HG03432 (cell line): ENCODE results near the gene NIPAL1.
A peak's percentile ranks its signal among the peaks of the same experiment; 100 is the strongest.
"Not testable (repeated sequence)": the region's sequence is repeated elsewhere in the genome, so short reads cannot be mapped to it uniquely, and the experiment has no call there.

ENCODE experiments used
- ATAC-seq: cut with Tn5 transposase; IDR thresholded peaks from one replicate; pipeline ENCODE4 v1.9.1; 2021; ENCODE audit warnings: mild to moderate bottlenecking, moderate library complexity; ENCODE audit not compliant: unreplicated experiment

The NIPAL1 gene

DNA sequence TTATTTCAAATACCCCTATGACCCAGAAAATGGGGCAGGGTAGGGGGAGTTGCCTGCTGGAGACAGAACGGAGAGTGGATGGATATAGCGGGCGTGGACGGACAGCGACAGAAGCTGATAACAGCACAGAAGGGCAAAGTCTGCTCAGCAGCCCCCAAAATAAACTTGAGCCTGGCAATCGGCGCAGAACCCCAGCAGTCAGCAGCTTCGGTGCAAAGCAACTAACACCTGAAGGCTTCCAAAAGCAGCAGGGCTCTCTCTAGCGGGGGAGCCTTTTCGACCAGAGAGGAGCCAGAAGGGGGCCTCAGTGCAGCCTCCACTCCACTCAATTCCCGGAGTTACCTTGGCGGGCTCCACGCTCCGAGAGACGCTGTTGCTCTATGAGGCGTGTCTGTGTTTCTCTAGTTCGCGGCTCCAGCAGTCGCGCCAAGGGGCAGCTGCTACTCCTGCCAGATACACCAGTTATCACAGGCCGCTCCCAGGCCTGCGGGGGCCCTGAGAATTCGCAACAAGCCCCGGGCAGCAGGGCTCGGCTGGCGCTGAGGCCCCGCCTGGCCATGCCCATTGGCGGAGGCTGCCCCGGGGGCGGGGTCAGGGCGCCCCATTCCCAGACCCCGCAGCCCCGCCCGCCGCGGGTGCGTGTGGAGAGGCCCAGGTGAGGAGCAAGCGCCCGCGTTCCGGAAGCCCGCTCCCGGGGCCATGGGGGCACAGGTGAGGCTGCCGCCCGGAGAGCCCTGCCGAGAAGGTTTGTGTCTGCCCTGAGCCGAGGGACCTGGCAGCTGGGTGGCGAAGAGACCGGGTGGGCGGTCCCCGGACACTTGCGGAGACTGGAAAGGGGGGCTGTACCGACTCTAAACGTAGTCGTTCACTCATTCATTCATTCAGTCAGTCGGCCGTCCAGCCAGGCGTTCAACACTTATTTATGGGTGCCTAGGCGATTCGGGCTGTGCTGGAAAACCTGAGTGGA is at the start of gene NIPAL1, which contains the start of gene CNGA1:
TSS of gene NIPAL1 (plus strand) at position 632 of the 967 bp plus-strand sequence. CDS start at position 700, 68 bp downstream.
TSS of gene CNGA1 (minus strand) at position 541 of the 967 bp plus-strand sequence. CDS start 63,992 bp downstream, outside the sequence.
- peak; percentile 96 for ATAC-seq

DNA sequence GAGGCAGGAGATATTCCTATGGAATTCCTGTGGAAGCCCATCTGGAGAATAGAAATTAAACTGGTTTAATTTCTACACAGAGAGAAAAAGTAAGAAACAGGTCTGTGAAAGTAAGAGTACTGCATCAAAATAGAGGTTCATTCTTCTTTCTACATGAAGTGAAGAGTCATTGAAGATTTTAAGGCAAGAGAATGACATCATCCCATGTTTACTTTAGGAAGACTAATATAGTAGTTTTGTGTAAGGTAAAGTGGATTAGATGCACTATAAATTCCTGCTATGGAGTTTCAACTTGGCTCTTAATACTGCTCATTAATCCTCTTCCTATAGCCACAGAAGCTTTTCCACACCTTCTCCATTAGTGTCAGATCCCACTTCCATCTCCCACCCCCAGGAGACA is 47.7 kb upstream of the NIPAL1 start:
- no peak for ATAC-seq

DNA sequence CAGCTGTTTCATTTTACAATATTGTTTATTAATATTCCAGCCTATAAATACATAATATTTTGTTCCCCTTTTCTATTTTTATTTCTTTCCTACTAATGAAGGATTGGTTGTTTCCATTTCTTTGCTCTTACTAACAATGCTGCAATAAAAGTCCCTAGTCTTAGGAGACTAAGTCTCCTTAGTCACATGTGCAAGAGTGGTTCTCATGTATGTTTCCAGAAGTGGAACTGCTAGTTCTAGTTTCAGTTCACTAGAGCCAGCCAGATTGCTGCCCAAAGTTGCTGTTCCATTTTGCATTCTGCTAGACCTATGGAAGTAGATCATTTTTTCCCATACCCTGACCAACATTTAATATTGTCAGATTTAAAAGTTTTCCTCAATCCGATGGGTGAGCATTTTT is 44.4 kb upstream of the NIPAL1 start:
- peak; percentile 93 for ATAC-seq

DNA sequence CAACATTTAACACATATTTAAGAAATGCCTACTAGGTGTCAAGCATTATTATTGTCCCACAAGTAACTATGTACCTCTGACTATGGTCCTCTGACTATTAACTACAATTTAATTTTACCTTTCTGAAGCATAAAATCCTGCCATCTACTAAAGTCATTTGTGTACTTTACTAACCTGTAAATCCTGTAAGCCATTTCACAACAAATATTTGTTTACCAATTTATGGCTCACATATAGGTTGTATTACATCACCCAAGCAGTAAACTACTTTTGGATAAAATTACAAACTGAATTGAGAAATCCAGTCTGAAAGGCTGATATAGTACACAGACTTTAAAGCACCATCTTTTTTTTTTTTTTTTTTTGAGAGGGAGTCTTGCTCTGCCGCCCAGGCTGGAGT is 43.9 kb upstream of the NIPAL1 start:
- ATAC-seq: no peak

DNA sequence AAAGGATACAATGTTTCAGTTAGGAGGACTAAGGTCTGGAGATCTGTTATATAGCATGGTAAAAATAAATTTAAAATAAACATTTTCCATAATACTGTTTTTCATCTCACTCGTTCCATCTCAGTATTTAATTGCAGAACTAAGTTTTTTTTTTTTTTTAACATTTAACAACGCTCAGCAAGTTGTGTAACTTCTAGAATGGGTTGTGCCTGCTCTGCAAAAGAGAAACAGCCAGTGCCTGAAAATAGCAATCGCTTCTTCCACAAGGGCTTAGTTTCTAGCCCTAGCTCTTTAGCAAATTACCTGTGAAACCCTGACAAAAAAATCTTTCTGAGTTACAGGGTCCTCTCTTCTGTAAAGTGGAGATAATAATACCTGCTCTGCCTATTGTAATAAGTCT is 42.0 kb upstream of the NIPAL1 start:
- no peak for ATAC-seq

DNA sequence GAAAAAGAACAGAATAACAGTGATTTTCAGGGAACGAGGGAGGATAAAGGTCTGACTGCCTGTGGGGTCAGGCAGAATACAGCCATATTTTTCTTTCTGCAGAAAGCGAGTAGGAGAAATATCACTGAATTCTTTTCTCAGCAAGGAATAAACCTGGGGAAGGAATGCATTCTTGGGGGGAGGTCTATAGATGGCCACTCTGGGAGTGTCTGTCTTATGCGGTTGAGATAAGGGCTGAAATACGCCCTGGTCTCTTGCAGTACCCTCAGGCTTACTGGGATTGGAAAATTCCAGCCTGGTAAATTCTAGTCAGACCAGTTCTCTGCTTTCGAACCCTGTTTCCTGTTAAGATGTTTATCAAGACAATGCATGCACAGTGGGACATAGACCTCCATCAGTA is 26.4 kb upstream of the NIPAL1 start:
- ATAC-seq: no peak

DNA sequence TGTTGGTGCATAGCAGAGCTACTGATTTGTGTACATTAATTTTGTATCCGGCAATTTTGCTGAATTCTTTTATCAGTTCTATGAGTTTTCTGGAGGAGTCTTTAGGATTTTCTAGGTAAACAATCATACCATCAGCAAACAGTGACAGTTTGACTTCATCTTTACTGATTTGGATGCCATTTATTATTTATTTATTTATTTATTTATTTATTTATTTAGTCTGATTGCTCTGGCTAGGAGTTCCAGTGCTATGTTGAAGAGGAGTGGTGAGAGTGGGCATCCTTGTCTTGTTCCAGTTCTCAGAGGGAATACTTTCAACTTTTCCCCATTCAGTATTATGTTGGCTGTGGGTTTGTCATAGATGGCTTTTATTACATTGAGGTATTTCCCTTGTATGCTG is 24.1 kb upstream of the NIPAL1 start:
- not testable (repeated sequence) for ATAC-seq

DNA sequence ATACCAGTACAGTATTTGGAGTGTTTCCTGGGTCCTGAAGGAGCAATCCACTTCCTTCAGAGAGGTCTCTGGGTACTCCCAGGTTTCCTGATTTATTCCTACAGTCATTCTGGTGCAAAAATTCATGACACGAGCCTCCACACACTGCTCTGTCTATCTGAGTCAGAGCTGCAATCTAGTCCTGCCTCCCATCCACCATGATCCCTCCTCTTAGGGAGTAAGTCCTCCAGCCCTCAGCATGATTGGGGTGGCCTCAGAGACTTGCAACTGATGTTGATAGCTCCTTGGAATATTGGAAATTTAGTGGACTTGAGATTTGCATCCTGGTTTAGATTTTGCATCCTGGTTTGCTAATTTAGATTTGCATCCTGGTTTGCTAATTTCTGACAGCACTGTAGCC is 20.6 kb upstream of the NIPAL1 start:
- no peak for ATAC-seq

DNA sequence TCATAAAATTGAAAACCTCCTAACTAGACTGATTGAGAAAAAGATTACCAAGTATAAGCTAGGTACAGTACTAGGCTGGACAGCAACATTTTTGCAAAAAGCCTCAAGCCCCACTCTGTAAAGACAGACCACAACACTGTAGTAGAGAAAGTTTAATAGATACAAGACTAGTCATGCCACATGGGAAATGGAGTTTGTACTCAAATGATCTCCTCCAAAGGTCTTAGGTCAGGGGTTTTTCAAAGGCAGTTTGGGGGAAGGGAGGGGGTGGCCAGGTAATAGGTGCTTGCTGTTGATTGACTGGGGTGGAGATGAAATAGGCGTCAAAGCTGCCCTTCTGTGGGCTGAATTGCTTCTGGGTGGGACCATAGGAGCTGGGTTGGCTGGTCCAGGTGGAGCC is 14.3 kb upstream of the NIPAL1 start:
- ATAC-seq: no peak

DNA sequence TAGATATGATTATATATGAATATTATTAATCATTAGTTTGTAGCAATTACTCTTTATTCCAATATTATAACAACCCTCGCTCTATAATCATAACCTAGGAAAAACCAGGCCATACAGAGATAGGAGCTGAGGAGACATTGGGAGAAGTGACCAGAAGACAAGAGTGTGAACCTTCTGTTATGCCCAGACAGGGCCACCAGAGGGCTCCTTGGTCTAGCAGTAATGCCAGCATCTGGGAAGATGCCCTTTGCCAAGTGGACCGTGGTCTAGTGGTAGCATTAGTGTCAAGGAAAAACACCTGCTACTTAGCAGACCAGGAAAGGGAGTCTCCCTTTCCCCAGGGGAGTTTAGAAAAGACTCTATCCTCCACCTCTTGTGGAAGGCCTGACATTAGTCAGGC is 13.0 kb upstream of the NIPAL1 start:
- not testable (repeated sequence) for ATAC-seq

DNA sequence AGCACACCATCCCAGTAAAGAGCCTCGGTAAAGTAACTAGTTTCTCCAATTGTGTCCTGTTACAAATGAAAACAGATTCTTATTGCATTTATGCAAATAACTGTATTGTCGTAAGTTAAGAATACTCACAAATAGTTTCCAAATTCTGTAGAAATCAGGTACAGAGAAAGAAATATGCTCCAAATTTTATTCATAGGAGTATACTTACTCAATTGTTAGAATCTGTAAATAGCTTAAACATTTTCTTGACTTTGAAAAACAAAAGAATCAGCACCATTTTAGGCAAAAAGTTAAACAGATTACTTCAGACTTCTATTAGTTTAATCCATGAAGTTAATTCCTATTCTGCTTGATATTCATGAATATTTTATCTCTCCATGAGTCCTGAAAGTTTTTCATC is 10.8 kb upstream of the NIPAL1 start:
- ATAC-seq: no peak

DNA sequence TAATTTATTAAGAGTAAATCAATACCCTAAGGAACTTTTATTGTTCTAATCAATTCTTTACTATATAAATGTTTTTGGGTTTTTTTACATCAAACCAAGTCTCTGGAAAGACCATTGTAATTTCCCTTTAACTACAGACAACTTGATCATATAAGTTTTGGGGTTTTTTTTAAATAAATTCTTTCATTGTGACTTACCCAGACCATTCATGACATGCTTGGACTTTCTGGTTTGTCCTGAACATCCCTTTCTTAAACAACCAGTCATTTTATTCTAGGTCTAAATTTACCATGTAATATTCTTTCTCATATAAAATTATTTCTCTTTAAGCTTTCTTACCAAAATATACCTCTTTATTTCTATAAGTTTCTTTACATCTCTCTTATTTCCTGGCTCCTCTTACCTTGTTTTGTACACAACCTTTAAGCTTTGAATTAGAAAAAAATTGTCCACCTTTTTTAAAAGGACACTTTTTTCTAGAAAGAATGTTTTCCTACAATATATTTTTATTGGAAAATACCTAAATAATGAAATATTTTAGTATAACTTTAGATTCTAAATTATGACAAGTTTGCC is 8.5 kb upstream of the NIPAL1 start:
- no peak for ATAC-seq

DNA sequence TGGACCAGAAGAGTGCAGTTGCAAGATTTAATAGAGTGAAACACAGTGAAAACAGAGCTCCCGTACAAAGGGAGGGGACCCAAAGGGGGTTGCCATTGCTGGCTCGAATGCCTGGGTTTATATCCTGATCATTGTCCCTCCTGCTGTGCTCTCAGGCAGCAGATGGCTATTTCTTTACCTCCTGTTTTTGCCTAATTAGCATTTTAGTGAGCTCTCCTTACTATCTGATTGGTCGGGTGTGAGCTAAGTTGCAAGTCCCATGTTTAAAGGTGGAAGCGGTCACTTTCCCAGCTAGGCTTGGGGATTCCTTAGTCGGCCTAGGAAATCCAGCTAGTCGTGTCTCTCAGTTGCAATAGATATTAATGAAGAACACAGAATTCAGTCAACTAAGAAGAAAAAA is 5.7 kb upstream of the NIPAL1 start:
- not testable (repeated sequence) for ATAC-seq

DNA sequence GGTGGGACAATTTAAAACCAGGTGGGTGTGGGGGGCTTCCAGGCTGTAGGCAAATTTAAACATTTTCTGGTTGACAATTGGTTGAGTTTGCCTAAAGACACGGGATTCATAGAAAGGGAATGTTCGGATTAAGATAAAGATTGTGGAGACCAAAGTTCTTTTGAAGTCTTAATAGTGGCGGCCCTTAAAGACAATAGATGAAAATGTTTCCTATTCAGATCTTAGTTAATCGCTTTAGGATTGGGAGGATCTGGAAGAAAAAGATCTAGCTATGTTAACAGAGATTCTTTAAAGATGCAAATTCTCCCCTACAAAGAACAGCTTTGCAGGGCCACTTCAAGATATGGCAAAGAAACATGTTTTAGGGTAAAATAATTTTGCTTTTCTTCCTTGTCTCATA is 4.8 kb upstream of the NIPAL1 start:
- no peak for ATAC-seq

DNA sequence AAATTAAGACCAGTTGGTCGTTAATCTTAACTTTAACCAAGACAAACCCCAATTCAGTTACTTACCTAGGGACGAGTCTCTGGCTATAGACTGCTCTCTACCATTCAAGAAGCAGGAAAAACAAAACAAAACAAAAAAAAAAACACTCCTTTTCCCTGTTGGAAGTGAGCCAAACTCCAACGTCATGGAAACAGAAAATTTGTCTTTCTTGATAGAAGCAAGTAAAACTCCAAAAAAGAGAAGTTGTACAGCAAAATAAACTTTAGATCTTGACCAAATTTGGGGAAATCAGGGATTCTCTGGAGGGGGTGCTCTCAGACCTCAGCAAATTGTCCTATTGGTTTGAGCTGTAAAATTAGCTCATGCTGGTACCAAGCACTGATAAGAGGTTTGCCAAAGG is 3.7 kb upstream of the NIPAL1 start:
- no peak for ATAC-seq

DNA sequence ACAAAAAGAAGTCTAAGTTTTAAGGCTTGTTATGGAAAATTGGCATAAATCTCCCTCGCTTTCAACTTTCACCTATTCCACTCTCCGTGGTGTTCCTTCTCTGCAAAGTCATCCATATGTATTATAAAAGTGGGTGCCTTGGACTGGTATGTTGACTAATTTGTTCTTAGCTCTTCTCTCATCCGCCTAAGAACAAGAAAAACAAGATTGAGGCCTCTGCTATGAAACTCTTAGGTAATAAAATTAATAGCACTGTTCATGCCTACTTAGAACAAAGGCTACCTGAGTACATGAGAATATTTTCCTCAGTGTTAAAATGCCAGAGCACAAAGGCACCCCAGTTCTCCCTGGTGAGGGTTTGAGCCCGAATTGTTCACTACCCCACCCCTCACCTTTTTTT is 1.4 kb upstream of the NIPAL1 start:
- ATAC-seq: no peak

DNA sequence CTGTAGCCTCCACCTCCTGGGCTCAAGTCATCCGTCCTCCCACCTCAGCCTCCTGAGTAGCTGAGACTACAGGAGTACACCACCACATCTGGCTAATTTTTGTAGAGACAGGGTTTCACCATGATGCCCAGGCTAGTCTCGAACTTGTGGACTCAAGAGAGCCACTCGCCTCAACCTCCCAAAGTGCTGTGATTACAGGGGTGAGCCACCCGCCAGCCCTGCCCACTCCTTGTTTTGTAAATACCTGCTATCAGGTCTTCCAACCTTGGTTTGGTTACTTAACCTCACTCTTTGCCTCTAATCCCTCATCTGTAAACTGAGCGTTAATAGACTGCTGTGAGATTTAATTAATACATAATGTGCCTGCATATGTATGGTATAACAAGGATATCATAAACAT is 894 bp upstream of the NIPAL1 start:
- no peak for ATAC-seq

DNA sequence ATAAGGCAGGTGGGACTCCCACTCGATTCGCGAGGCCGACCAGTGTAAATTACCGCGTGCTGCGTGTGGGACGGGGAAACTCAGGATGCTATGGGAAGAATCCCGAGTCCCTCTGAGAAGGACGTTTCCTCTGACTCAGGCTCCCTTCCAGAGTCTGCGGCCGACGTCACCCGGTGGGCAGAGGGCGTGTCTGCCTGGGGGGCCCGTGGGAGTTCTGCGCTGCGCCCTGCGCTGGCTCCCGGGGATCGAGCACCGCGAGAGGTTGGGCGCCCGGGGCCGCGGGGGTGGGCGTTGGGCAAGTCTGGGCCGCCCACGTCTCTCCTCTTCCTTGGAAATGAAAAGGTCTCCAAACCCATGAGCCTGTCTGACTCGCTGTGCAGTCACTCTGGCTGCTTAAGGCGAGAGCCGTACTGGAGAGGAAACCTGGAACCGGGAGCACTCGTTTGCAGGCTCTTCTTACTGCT is 568 bp downstream of the NIPAL1 start:
- ATAC-seq: peak; percentile 14

DNA sequence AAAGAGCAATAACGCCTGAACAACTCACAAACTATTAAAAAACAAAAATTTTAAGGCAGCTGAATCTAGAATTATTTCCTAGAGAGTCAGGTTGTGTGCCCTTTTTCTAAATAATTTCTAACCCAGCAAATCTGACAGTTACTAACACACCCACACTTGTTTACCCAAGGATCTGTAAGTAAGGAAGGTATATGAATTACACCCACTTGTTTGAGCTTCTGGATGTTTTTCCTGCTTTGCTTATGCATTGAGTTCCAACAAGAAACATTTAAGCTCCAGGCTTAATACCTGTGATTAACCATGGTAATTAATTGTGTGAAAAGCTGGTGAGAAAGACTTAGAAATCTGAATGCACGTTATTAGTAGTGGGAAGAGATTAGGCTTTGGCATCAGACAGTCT is 1.5 kb downstream of the NIPAL1 start:
- ATAC-seq: no peak

DNA sequence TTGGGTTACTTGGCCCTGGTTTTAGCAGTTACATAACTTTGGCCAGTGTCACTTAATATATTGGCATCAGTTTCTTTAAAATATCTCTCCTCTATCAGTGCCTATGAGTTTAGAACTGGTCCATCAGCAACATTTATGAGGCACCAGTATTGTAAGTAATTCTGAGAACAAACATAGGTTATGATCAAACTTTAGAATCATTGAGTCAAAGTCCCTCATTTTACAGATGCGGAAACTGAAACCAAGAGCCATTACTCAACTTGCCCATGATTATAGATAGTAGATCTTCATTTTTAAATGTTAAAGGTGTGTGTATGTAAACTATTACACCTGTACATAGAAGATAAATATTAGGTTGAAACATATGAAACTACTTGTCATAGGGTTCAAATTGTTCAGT is 4.5 kb downstream of the NIPAL1 start:
- ATAC-seq: no peak

DNA sequence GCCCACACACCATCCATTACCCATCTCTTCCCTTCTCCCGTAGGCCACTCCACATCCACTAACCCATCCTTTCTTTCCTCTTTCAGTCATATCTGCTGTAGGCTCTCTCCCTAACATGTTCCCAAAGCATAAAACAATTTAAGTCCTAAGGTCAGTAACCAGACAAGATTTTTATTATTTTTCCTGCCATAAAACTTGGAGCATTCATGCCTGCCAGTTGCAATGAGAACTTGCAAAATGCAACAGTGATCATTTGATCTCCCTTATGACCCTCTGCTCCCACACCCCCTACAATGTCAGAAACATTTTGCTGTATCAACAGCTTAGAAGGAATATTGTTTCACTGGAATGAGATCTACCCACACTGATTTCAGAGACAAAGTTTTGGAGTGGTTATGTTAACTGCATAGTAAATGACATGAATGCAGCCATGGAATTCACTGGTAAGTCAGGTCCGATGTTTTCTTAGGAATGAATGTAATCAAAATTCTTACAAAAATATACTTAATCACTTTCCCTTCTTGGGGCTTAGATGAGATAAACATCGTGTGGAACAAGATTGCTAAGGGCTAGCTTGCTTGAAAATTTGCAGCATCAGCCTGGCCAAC is 5.7 kb downstream of the NIPAL1 start:
- ATAC-seq: no peak

DNA sequence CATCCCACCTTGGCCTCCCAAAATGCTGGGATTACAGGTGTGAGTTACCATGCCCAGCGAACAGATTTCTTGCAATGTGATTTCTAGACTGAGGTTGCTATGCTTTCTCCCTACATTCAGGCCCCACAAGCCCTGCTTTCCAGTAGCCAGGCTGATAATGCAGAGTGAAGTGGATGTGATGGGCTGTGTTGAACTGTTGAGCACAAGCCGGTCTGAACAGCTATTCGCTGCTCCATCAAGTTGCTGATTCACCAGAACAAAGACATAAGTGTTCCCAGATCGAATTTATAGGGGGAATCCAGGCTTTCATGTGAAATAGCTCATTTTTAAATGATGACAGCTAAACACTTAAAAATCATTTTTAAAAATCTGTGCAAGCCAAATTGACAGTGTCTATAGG is 8.0 kb downstream of the NIPAL1 start:
- no peak for ATAC-seq
